ENCODE measurements around the gene PAF1. TPM values are rescaled to one million over a fixed set of nuclear protein-coding genes. Genes with fewer than 3 reads are reported as not detected.
A peak's percentile ranks its signal among the peaks of the same experiment; 100 is the strongest.

Gene PAF1
- total RNA-seq, 4 donors from 2014 or later: 32.8 to 48.0 (median 44.0) TPM

DNA sequence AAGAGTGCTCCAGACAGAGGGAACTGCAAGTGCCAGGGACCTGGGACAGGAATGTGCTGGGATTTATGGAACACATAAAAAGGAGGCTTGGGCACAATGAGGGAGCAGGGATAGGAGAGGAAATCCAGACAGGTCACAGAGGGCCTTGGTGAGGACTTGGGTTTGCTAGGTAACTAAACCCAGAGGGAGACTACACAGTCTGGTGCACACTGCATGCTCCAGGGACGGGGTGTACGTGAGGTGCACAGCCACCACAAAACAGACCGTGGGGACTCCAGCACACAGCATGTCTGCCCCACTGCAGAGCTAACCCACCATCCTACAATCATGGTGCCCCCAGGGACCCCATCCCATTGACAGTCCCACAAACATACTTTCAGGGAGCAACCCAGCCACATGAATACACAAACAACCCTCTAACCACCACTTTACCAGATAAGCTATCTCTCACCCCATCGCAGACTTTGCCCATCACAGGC lies 10.2 kb upstream of the PAF1 start:
- H3K36me3 ChIP-seq: peaks cover 0 to 25% of the 10 kb centered on the region in 2 donors
- H3K4me1 ChIP-seq: peaks cover 8 to 83% (median 35%) of the 10 kb centered on the region in 3 donors
- TF ChIP-seq, protein P1, sequence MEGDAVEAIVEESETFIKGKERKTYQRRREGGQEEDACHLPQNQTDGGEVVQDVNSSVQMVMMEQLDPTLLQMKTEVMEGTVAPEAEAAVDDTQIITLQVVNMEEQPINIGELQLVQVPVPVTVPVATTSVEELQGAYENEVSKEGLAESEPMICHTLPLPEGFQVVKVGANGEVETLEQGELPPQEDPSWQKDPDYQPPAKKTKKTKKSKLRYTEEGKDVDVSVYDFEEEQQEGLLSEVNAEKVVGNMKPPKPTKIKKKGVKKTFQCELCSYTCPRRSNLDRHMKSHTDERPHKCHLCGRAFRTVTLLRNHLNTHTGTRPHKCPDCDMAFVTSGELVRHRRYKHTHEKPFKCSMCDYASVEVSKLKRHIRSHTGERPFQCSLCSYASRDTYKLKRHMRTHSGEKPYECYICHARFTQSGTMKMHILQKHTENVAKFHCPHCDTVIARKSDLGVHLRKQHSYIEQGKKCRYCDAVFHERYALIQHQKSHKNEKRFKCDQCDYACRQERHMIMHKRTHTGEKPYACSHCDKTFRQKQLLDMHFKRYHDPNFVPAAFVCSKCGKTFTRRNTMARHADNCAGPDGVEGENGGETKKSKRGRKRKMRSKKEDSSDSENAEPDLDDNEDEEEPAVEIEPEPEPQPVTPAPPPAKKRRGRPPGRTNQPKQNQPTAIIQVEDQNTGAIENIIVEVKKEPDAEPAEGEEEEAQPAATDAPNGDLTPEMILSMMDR (IDR thresholded peaks at IDR 0.05): no peak
- TF ChIP-seq POLR2AphosphoS5 (IDR thresholded peaks at IDR 0.05) (no peak), POLR2A (IDR thresholded peaks at IDR 0.05) (no peak), EP300 (IDR thresholded peaks at IDR 0.05) (no peak)
- no peak overlapping the region for H3K4me3 ChIP-seq
- peak overlapping the region; percentile 99 to 100 (median 99) for H3K27ac ChIP-seq
- H3K27me3 ChIP-seq: no peaks in the 10 kb centered on the region
- no peaks in the 10 kb centered on the region for H3K9me3 ChIP-seq
- no peak for ATAC-seq
- WGBS, 2 donors (ENCODE audit: low coverage in 1 of 2): 72% methylated on average over 3 of the region's 4 CpGs; no CpG with 5 or more reads in 1 of the 2 donors

- Histone ChIP-seq H3K9me3 (no peaks in the 10 kb centered on the region), H3K27ac (peak overlapping the region in 3 of 4 donors; percentile 87 to 99 (median 99)), H3K36me3 (peaks cover 0 to 35% of the 10 kb centered on the region in 2 donors), H3K27me3 (no peaks in the 10 kb centered on the region), H3K4me3 (no peak overlapping the region), H3K4me1 (peaks cover 8 to 79% (median 29%) of the 10 kb centered on the region in 3 donors)
- WGBS, 2 donors (ENCODE audit: low coverage in 1 of 2): 84 to 93% methylated on average over 3 to 4 of the region's 4 CpGs
- TF ChIP-seq EP300 (IDR thresholded peaks at IDR 0.05) (no peak), POLR2AphosphoS5 (IDR thresholded peaks at IDR 0.05) (no peak), POLR2A (IDR thresholded peaks at IDR 0.05) (no peak)
- TF ChIP-seq, protein P1 (IDR thresholded peaks at IDR 0.05): no peak
- no peak for ATAC-seq
Observed at GRCh38 chr19:39400061-39400460, 9.2 kb upstream of the PAF1 start.

DNA sequence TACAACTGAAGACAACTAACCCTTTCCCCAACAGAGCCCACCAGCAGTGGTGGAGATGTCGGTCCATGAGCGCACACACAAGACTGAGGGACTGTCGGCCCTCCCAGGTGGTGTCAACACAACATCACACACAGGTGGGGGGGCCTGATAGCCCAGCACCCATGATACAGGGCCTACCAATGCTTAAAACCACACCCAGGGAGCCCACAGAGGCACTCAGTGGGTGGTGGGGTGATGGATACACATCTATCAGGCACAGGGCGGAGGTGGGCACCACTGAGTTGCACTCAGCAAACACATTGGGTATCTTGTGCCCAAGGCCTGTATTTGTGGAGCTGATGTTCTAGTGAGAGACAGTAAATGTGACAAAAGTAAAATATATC lies 8.8 kb upstream of the PAF1 start:
- no peaks in the 10 kb centered on the region for H3K9me3 ChIP-seq
- no peaks in the 10 kb centered on the region for H3K27me3 ChIP-seq
- no peak for ATAC-seq
- TF ChIP-seq EP300 (IDR thresholded peaks at IDR 0.05): no peak
- TF ChIP-seq, protein P1 (IDR thresholded peaks at IDR 0.05): no peak
- TF ChIP-seq POLR2A (IDR thresholded peaks at IDR 0.05): no peak
- no peak for TF ChIP-seq POLR2AphosphoS5 (IDR thresholded peaks at IDR 0.05)
- peaks cover 8 to 79% (median 25%) of the 10 kb centered on the region in 3 donors for H3K4me1 ChIP-seq
- WGBS, 2 donors (ENCODE audit: low coverage in 1 of 2): 100% methylated on average over 1 to 3 of the region's 4 CpGs
- H3K4me3 ChIP-seq: no peak overlapping the region
- peaks cover 0 to 39% of the 10 kb centered on the region in 2 donors for H3K36me3 ChIP-seq
- H3K27ac ChIP-seq: peak overlapping the region in 3 of 4 donors; percentile 87 to 99 (median 99)

DNA sequence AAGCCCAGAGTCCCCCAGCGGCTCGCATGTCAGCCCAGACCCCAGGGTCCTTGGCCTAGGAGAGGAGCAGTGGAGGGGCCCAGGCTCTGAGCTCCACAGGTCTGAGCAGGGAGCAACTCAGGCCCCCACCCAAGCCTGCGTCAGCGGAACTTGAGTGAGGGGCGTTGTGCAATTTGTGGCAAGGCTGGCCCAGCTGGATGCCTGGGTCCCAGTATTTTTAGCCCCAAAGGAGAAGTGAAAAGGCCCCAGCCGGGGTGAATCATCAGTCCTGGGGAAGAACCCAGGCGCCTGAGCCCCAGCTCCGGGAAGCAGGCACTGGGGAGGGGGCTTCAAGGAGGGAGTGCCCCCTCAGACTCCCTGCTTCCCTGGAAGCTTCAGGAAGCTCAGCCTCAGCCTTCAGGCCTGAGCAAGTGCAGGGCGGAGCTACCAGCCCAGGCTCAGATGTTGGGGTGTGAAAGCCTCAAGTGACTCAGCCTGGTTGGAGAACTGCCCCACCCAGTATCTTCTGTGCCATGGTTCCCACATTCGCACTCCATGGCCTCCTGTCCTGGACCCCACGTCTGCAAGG lies 7.5 kb upstream of the PAF1 start:
- TF ChIP-seq POLR2A (IDR thresholded peaks at IDR 0.05) (no peak), EP300 (IDR thresholded peaks at IDR 0.05) (no peak), POLR2AphosphoS5 (IDR thresholded peaks at IDR 0.05) (no peak)
- TF ChIP-seq, protein P1 (IDR thresholded peaks at IDR 0.05): no peak
- no CpG with 5 or more reads among the region's 11 CpGs for WGBS, 2 donors (ENCODE audit: low coverage in 1 of 2)
- Histone ChIP-seq H3K4me1 (peaks cover 8 to 81% (median 20%) of the 10 kb centered on the region in 3 donors), H3K4me3 (peak overlapping the region in 1 of 2 donors; percentile 20), H3K9me3 (no peaks in the 10 kb centered on the region), H3K27ac (peak overlapping the region; percentile 87 to 99 (median 93)), H3K36me3 (peaks cover 0 to 52% of the 10 kb centered on the region in 2 donors), H3K27me3 (no peaks in the 10 kb centered on the region)
- peak; percentile 27 for ATAC-seq

Measured in gastroesophageal sphincter (tissue), 4 donors.